ENCODE data around the gene MAGEF1.

GRCh38 chr3:184713040-184713355 lies 1.1 kb upstream of the MAGEF1 start:
- no peak for TF ChIP-seq CTCF (IDR thresholded peaks at IDR 0.05)
- no peak for TF ChIP-seq EZH2 (IDR thresholded peaks at IDR 0.05; ENCODE audit: borderline replicate concordance, insufficient read depth, low read depth, low read length, poor library complexity, severe bottlenecking)
